HL-60 (cell line): ENCODE data around the gene OR1N2.

Experiments used
- DNase-seq, 2 experiments: peaks; one replicate each; pipeline ENCODE4 v3.0.0-alpha.2; 2010 to 2020; ENCODE audit warnings: low read depth in 1 of 2, low spot score in 1 of 2
- H3K27ac ChIP-seq: fragments of 250-450 bp; sonication (Bioruptor Pico); replicated peaks from 2 replicates; pipeline ENCODE4 v1.5.1; 2020; ENCODE audit warnings: mild to moderate bottlenecking, moderate library complexity
- H3K27me3 ChIP-seq: fragments of 250-450 bp; sonication (Bioruptor Pico); 2 replicates; pipeline ENCODE4 v1.5.1; 2021; ENCODE audit warnings: mild to moderate bottlenecking, moderate library complexity; ENCODE audit not compliant: insufficient read depth, poor library complexity, severe bottlenecking
- H3K4me3 ChIP-seq: replicated peaks from 2 replicates; pipeline ENCODE4 v1.5.1; 2011; ENCODE audit warnings: mild to moderate bottlenecking, control low read depth, low read length; ENCODE audit not compliant: insufficient read depth
- GABPA ChIP-seq: IDR thresholded peaks from 2 replicates; pipeline ENCODE4 v1.6.1; 2012; ENCODE audit warnings: low read depth
- POLR2AphosphoS5 ChIP-seq: IDR thresholded peaks from 2 replicates; pipeline ENCODE4 v1.6.1; 2012; ENCODE audit warnings: low read depth
- REST ChIP-seq: IDR thresholded peaks from 2 replicates; pipeline ENCODE4 v1.6.1; 2012; ENCODE audit warnings: low read depth; ENCODE audit not compliant: insufficient replicate concordance
- SPI1 ChIP-seq: IDR thresholded peaks from 2 replicates; pipeline ENCODE4 v1.6.1; 2012; ENCODE audit warnings: low read depth, mild to moderate bottlenecking, borderline replicate concordance
- TF ChIP-seq, protein P1 (sequence below): IDR thresholded peaks from one replicate; pipeline ENCODE4 v1.5.1; 2011; ENCODE audit warnings: low read length, control low read depth, inconsistent platforms; ENCODE audit not compliant: insufficient read depth

OR1N2 gene

GRCh38 chr9:122546196-122546595 lies 6.7 kb upstream of the OR1N2 start:
- no peak overlapping the region for H3K4me3 ChIP-seq
- DNase-seq: no peak
- H3K27ac ChIP-seq: no peak overlapping the region
- peaks cover 2% of the 10 kb centered on the region for H3K27me3 ChIP-seq
- TF ChIP-seq REST (no peak), SPI1 (no peak), GABPA (no peak), POLR2AphosphoS5 (no peak)
- TF ChIP-seq, protein P1, sequence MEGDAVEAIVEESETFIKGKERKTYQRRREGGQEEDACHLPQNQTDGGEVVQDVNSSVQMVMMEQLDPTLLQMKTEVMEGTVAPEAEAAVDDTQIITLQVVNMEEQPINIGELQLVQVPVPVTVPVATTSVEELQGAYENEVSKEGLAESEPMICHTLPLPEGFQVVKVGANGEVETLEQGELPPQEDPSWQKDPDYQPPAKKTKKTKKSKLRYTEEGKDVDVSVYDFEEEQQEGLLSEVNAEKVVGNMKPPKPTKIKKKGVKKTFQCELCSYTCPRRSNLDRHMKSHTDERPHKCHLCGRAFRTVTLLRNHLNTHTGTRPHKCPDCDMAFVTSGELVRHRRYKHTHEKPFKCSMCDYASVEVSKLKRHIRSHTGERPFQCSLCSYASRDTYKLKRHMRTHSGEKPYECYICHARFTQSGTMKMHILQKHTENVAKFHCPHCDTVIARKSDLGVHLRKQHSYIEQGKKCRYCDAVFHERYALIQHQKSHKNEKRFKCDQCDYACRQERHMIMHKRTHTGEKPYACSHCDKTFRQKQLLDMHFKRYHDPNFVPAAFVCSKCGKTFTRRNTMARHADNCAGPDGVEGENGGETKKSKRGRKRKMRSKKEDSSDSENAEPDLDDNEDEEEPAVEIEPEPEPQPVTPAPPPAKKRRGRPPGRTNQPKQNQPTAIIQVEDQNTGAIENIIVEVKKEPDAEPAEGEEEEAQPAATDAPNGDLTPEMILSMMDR: no peak

DNA sequence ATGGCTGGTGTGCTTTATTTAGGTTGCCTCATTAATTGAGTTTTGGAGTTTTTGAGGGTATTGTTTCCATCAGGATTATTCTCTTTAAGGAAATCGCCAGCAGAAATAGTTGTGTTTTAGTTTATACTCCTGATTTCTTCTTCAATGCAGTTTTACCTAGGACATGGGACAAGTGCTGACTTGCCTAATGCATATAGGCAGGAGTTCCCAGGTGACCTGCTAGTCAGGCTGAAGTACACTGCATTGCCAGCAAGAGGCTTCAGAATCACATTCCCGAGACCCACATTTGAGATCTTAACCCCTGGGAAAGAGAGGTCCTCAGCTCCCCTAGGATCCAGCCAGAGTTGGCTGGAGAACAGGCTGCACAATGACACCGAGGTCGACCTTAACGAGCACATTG lies 1.5 kb upstream of the OR1N2 start:
- Histone ChIP-seq H3K27ac (no peak overlapping the region), H3K27me3 (no peaks in the 10 kb centered on the region), H3K4me3 (no peak overlapping the region)
- no peak for TF ChIP-seq REST
- TF ChIP-seq GABPA: no peak
- TF ChIP-seq POLR2AphosphoS5: no peak
- DNase-seq: no peak

DNA sequence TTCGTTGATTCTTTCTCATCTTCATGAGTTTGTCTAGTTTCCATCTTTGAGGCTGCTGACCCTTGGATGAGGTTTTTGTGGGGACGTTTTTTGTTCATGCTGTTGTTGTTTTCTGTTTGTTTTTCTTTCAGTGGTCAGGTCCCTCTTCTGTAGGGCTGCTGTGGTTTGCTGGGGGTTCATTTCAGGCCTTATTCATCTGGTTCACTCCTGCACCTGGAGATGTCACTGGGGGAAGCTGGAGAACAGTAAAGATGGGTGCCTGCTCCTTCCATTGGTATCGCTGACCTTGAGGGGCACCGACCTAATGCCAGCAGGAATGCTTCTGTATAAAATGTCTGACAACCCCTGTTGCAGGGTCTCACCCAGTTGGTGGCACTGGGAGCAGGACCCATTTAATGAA lies 8.5 kb downstream of the OR1N2 start:
- TF ChIP-seq REST (no peak), GABPA (no peak), SPI1 (no peak), POLR2AphosphoS5 (no peak)
- TF ChIP-seq, protein P1: no peak
- H3K4me3 ChIP-seq: no peak overlapping the region

More for the DNA sequence above, 8.5 kb downstream of the OR1N2 start:
- DNase-seq: no peak
- H3K27ac ChIP-seq: no peak overlapping the region
- no peaks in the 10 kb centered on the region for H3K27me3 ChIP-seq
